Psoas muscle (tissue), 8 donors: ENCODE results near the gene MANEAL. TPM values are rescaled to one million over a fixed set of nuclear protein-coding genes. Genes with fewer than 3 reads are reported as not detected.

Source experiments
- ATAC-seq, 4 donors: fragments of 200-7000 bp; cut with Tn5 transposase; one replicate each; pipeline ENCODE4 v1.9.1; 2020; ENCODE audit warnings: moderate library complexity in 3 of 4, mild to moderate bottlenecking in 2 of 4
- DNase-seq, 2 donors: peaks; one replicate each; pipeline ENCODE4 v3.0.0-alpha.2; 2020
- H3K27ac ChIP-seq: fragments of 200-600 bp; one replicate; pipeline ENCODE4 v1.8.0; 2022
- H3K27me3 ChIP-seq, 3 donors: fragments of 200-600 bp in 1 of 3; one replicate each; pipeline versions ENCODE4 v1.6.1 to v1.8.0; 2013 to 2022; ENCODE audit warnings: low read length in 2 of 3, mild to moderate bottlenecking in 2 of 3, moderate library complexity in 1 of 3; ENCODE audit not compliant: insufficient read depth in 3 of 3
- H3K36me3 ChIP-seq, 2 donors: fragments of 200-600 bp in 1 of 2; one replicate each; pipeline versions ENCODE4 v1.6.1 to v1.8.0; 2013 to 2022; ENCODE audit warnings: low read depth in 1 of 2, mild to moderate bottlenecking in 1 of 2, moderate library complexity in 1 of 2; ENCODE audit not compliant: insufficient read depth in 1 of 2
- H3K4me1 ChIP-seq: fragments of 200-600 bp; one replicate; pipeline ENCODE4 v1.8.0; 2022
- H3K4me3 ChIP-seq: fragments of 200-600 bp; one replicate; pipeline ENCODE4 v1.8.0; 2022; ENCODE audit warnings: mild to moderate bottlenecking
- H3K9me3 ChIP-seq: fragments of 200-600 bp; one replicate; pipeline ENCODE4 v1.8.0; 2022
- CTCF ChIP-seq: fragments of 200-600 bp; IDR thresholded peaks from one replicate; pipeline ENCODE4 v1.8.0; 2022; ENCODE audit warnings: antibody characterized with exemption
- WGBS, 3 donors: extraction: QIAGEN DNeasy Blood & Tissue Kit; methylation state at CpG; one replicate each; pipeline versions ENCODE4 v1.1.6 to v1.1.7; 2013; 5-methylcytosine and 5-hydroxymethylcytosine counted together
- intact Hi-C, 2 donors: fragments of 100-400 bp; cut with DNase I; formaldehyde crosslinking; loops; one replicate each; pipeline versions ENCODE4 v1.11.0 to v1.14.2; 2022
- polyA plus RNA-seq, 3 donors: library from polyadenylated mRNA; stranded (reverse); fragments of 200-250 nt; gene quantifications; one replicate each; pipeline ENCODE4 v1.2.3, GENCODE V29; 2013
- total RNA-seq, 4 donors: library from RNA; stranded (reverse); fragmentation: NEBNext Ultra II Directional in 2 of 4; extraction: Animal tissue kit (Norgen Biotek cat#: 25700) in 2 of 4; gene quantifications; one replicate each; pipeline versions ENCODE4 v1.2.1 to v1.2.4, GENCODE V29; 2021 to 2023
- donor health status: healthy with polysubstance abuse.
- donor health status: DM: no; HTN: no; CAD: no; lungs with moderate emphysema.
- donor health status: Bipolar disorder and iron deficiency.
- donor health status: healthy.
- donor health status: DM: yes; HTN: yes; CAD: no.
- donor health status: DM: no; HTN: no; CAD: no.
- donor health status: DM: no; HTN: no; CAD: no.
- donor health status: DM: yes; HTN: yes; CAD: no.

MANEAL gene
- total and polyA plus RNA-seq, 7 donors: 2.1 to 4.3 (median 3.4) TPM

DNA sequence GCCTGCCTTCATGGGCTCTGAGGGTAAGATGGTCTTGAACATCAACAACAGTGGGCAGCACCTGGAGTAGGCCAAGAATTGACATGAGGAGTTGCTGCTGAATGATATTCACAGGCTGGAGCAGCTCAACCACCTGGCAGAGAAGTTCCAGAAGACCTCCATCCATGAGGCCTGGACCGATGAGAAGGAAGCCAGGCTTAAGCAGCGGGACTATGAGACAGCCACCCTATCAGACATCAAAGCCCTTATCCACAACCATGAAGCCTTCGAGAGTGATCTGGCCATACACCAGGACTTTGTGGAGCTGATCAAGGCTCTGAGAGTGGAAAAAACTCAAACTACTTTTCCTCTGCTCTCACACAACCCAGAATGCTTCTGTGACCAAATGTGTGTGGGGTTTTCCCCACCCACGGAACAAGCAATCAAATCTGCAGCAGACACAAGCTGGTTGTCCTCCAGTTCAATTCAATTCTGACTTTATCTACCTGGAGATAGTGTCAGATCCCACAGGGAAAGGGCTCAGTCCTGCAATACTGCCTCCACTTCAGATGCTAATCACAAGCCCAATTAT lies 16.6 kb upstream of the MANEAL start:
- no peaks in the 10 kb centered on the region for H3K27me3 ChIP-seq
- DNase-seq (no peak), ATAC-seq (no peak)
- intact Hi-C loops: no loop called here
- H3K4me3 ChIP-seq: no peak overlapping the region
- WGBS, 3 donors: 72 to 75% (median 73%) methylated on average over 4 of the region's 4 CpGs
- no peaks in the 10 kb centered on the region for H3K9me3 ChIP-seq
- TF ChIP-seq CTCF: no peak
- H3K4me1 ChIP-seq: no peaks in the 10 kb centered on the region
- no peaks in the 10 kb centered on the region for H3K36me3 ChIP-seq
- no peak overlapping the region for H3K27ac ChIP-seq

DNA sequence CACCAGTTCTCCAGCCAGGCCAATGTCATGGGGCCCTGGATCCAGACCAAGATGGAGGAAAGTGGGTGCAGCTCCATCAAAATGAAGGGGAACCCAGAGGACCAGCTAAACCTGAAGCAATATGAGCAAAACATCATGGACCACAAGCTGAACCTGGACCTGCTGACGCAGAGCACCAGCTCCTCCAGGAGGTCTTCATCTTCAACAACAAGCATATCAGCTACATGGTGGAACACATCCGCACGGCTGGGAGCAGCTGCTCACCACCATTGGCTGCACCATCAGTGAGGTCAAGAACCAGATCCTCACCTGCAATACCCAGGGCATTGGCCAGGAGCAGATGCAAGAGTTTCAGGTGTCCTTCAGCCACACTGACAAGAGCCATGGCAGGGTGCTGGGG lies 15.0 kb upstream of the MANEAL start:
- no peak for TF ChIP-seq CTCF
- WGBS, 3 donors: 76 to 92% (median 89%) methylated on average over 3 of the region's 3 CpGs
- ATAC-seq: no peak
- DNase-seq: no peak
- Histone ChIP-seq H3K4me3 (no peak overlapping the region), H3K9me3 (no peaks in the 10 kb centered on the region), H3K36me3 (no peaks in the 10 kb centered on the region), H3K27me3 (peaks cover 0 to 9% (median 0%) of the 10 kb centered on the region in 3 donors), H3K27ac (no peak overlapping the region), H3K4me1 (no peaks in the 10 kb centered on the region)
- intact Hi-C loops: no loop called here

- no peak overlapping the region for H3K27ac ChIP-seq
- DNase-seq: no peak
- ATAC-seq: no peak
Measured at GRCh38 chr1:37782491-37782890, 11.2 kb upstream of the MANEAL start.

GRCh38 chr1:37792943-37793686 lies 532 bp upstream of the MANEAL start:
- intact Hi-C loops: no loop called here
- DNase-seq (no peak), ATAC-seq (peak in 2 of 4 donors; percentile 9 to 25)
- TF ChIP-seq CTCF: no peak
- 27 to 36% (median 27%) methylated on average over 29 to 36 of the region's 36 CpGs for WGBS, 3 donors
- H3K4me1 ChIP-seq: peaks cover 16% of the 10 kb centered on the region
- H3K27ac ChIP-seq: no peak overlapping the region
- H3K4me3 ChIP-seq: peak overlapping the region; percentile 65
- peaks cover 0 to 2% (median 0%) of the 10 kb centered on the region in 3 donors for H3K27me3 ChIP-seq
- no peaks in the 10 kb centered on the region for H3K9me3 ChIP-seq
- peaks cover 0 to 8% of the 10 kb centered on the region in 2 donors for H3K36me3 ChIP-seq

More at GRCh38 chr1:37782491-37782890, 11.2 kb upstream of the MANEAL start:
- peaks cover 0 to 23% (median 0%) of the 10 kb centered on the region in 3 donors for H3K27me3 ChIP-seq
- H3K9me3 ChIP-seq: no peaks in the 10 kb centered on the region
- no peaks in the 10 kb centered on the region for H3K36me3 ChIP-seq
- no peak overlapping the region for H3K4me3 ChIP-seq
- 78 to 80% (median 79%) methylated on average over 17 of the region's 17 CpGs for WGBS, 3 donors
- intact Hi-C loops: no loop called here
- no peaks in the 10 kb centered on the region for H3K4me1 ChIP-seq
- no peak for TF ChIP-seq CTCF
